Right lobe of liver (tissue), 4 donors: ENCODE measurements around the gene GPR25.

Source experiments
- POLR2A ChIP-seq: fragments of 450-650 bp; IDR thresholded peaks from one replicate; pipeline ENCODE4 v1.6.1; 2017; ENCODE audit warnings: antibody characterized with exemption, mild to moderate bottlenecking
- TF ChIP-seq, protein P1 (sequence below), 4 donors: fragments of 200-600 bp in 3 of 4; fragments of 450-650 bp in 1 of 4; IDR thresholded peaks; one replicate each; pipeline versions ENCODE4 v1.5.1 to v1.8.0; 2016 to 2022; ENCODE audit warnings: antibody characterized with exemption in 4 of 4, mild to moderate bottlenecking in 2 of 4
- donor health status: DM: no; HTN: no; CAD: no.
- donor health status: DM: no; HTN: no; CAD: no.
- donor health status: DM: no; HTN: yes; CAD: no.

DNA sequence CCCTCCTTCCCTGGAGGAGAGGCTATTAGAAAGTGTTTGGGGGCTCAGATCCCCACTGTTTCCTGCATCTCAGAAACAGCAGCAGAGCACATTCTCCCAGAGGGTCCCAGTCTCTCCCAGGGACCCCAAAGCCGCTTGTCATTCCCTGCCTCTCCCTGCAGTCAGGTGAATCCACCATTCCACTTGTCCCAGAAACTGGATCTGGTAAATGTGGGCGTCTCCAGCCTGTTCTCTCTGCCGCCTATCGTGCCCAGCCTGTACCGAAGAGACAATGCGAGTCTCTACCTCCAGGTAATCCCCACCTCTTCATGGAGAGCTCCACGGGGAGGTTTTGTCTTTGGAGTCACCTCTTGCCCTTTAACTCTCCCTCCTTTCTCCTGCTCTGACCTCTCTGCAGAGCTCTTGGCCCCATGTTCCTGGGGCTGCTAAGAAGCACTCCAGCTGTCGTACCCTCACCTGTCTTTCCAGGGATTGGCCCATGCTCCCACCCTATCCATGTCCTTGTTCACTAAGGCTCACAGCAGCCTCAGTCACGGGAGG lies 48.9 kb downstream of the GPR25 start:
- TF ChIP-seq, protein P1, sequence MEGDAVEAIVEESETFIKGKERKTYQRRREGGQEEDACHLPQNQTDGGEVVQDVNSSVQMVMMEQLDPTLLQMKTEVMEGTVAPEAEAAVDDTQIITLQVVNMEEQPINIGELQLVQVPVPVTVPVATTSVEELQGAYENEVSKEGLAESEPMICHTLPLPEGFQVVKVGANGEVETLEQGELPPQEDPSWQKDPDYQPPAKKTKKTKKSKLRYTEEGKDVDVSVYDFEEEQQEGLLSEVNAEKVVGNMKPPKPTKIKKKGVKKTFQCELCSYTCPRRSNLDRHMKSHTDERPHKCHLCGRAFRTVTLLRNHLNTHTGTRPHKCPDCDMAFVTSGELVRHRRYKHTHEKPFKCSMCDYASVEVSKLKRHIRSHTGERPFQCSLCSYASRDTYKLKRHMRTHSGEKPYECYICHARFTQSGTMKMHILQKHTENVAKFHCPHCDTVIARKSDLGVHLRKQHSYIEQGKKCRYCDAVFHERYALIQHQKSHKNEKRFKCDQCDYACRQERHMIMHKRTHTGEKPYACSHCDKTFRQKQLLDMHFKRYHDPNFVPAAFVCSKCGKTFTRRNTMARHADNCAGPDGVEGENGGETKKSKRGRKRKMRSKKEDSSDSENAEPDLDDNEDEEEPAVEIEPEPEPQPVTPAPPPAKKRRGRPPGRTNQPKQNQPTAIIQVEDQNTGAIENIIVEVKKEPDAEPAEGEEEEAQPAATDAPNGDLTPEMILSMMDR (IDR thresholded peaks at IDR 0.05): no peak
- no peak for TF ChIP-seq POLR2A
